Kasumi-1 (cell line): ENCODE results near the gene IFFO2.

Experiments
- DNase-seq, 2 experiments: peaks; one replicate each; lab custom pipeline; 2025; lab: John Stamatoyannopoulos, UW

The IFFO2 gene

GRCh38 chr1:18950401-18951026 is 6.0 kb downstream of the IFFO2 start:
- no peak for DNase-seq

GRCh38 chr1:18949686-18950400 is 6.6 kb downstream of the IFFO2 start:
- DNase-seq: no peak

GRCh38 chr1:18948913-18949685 is 7.4 kb downstream of the IFFO2 start:
- no peak for DNase-seq

GRCh38 chr1:18948048-18948912 is 8.2 kb downstream of the IFFO2 start:
- no peak for DNase-seq

GRCh38 chr1:18947570-18947969 is 8.9 kb downstream of the IFFO2 start:
- no peak for DNase-seq

GRCh38 chr1:18946550-18947381 is 9.7 kb downstream of the IFFO2 start:
- DNase-seq: no peak

GRCh38 chr1:18945401-18945849 is 11.1 kb downstream of the IFFO2 start:
- DNase-seq: no peak

- DNase-seq: no peak
Measured at GRCh38 chr1:18944810-18945209, 11.7 kb downstream of the IFFO2 start.

- no peak for DNase-seq
Measured at GRCh38 chr1:18943914-18944572, 12.4 kb downstream of the IFFO2 start.

GRCh38 chr1:18943162-18943561 is 13.3 kb downstream of the IFFO2 start:
- no peak for DNase-seq

GRCh38 chr1:18942340-18942739 is 14.1 kb downstream of the IFFO2 start:
- no peak for DNase-seq

GRCh38 chr1:18941221-18942141 is 15.0 kb downstream of the IFFO2 start:
- DNase-seq: no peak

GRCh38 chr1:18940303-18941020 is 16.0 kb downstream of the IFFO2 start:
- no peak for DNase-seq

- no peak for DNase-seq
Measured at GRCh38 chr1:18939398-18940302, 16.8 kb downstream of the IFFO2 start.

- DNase-seq: no peak
Measured at GRCh38 chr1:18938707-18939070, 17.8 kb downstream of the IFFO2 start.

GRCh38 chr1:18938008-18938706 is 18.3 kb downstream of the IFFO2 start:
- no peak for DNase-seq

- no peak for DNase-seq
Measured at GRCh38 chr1:18937539-18937938, 18.9 kb downstream of the IFFO2 start.
